ENCODE measurements around the gene VPS37C.

VPS37C gene

DNA sequence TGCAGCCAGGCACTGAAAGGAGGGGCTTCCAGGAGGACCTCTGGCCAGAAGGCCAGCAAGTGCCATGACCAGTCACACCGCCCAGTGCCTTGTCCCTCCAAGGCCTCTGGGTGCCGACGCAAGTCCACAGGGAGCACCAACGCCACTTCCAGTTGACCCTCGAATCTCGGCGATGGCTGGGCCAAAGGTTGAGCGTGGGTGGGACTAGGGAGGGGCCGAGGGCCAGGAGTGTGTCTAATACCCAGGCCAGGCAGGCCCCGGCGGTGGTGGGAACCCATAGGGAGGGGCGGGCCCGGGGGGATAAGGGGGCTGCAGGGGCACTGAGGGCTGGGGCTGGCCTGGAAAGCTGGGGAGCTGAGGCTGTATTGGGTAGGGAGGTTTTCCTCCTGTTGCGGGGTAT lies 29.6 kb downstream of the VPS37C start:
- DNase-seq: no peak

DNA sequence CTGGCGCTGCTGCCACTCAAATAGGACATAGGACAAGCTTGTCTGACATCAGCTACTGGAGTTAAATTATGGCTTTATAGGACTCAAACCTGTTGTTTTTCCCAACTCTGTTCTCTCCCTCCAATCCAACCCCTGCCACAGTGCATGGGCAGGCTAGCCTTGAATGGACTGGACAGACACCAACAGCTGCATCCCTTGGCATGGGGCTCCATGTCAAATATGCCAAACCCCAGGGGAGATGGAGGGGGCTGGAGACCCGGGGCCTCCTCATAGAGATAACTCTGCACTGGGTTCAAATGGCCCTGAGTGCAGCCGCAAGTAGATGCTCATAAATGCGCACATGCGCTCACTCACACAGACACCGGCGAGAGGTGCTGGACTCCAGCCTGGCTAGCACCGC lies 30.0 kb downstream of the VPS37C start:
- no peak for DNase-seq

DNA sequence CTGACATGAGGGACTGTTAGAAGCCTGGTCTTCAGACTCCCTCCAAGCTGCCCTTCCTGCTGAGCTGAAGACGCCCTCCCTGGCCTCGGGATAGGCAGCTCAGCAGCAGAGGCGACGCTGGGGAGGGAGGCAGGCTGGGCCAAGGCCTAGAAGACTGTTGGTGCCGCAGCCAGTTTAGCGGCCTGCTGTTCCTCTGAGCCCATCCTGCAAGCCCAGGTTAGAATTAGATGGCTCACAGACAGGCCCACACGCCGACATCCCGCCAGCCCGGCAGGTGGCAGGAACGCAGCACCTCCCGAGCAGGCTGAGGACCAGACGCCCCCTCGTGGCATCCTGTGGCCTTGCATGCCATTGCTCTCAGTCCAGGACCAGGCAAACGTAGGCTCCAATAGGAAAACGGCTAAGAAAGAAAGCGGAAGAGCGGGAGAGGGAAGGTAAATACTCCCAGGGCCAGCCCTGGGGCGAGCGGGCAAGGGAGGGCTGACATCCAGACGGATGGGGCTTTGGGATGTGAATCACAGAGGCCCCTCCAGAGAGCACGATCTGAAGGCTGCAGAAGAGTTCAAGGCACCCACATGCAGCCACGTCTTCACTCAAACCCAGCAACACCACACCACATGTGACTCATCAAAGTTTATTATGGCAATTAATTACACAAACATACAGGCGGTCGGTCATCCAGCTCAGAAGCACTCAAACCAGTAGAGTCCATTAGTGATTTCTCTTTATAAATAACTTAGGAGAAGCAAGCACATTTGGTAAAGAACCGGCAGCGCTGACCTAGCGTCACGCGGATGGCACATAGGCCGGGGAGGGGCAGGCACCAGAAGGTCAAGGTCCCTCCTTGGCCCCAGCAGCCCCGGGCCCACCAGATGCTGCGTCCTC lies 31.3 kb downstream of the VPS37C start:
- no peak for DNase-seq

DNA sequence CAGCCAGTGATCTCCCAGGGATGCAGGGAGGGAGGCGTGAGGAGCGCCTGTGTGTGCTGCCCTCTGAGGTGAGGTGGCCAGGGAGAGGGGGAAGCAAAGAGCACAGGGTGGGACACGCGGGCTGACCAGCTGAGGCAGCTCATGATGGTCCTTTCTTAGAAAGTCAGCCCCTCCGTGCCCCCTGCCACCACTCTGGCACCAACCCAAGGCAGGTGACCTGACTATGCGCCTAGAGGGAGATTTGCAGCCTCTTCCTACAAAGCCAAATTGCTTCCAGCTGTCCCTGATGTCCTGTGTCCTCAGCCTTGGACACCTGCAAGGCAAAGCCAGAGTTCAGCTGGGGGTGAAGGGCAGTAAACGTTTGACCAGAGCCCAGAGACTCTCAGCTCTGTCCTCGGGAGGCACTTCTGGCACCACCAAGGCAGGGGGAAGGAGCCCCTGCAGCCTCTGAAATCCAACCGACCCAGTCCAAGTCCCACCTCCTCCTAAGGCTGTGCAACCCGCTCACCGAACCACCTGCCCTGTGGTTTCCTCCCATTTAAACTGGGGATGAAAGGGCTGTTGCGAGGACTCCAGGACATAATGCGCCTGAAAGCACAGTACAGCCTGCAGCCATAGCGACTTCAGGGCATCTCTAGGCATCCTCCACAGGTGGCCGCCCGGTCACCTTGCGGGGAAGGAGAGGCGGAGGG lies 32.1 kb downstream of the VPS37C start:
- DNase-seq: no peak

DNA sequence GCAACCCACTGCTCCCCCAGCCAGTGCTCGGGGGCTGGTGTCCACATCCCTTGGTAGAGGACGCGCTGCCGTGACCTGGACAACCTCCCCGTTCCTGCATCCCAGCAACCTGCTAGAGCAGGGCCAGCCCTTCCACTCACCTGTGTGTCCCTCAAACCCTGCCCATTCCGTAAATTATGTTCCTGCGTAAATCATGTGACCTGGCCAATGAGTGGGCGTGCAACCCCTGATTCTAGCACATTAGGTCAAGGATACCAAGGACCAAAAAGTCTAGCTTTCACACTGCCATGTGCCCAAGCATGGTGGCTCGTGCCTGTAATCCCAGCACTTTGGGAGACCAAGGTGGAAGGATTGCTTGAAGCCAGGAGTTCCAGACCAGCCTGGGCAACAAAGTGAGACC lies 33.2 kb downstream of the VPS37C start:
- DNase-seq: no peak

DNA sequence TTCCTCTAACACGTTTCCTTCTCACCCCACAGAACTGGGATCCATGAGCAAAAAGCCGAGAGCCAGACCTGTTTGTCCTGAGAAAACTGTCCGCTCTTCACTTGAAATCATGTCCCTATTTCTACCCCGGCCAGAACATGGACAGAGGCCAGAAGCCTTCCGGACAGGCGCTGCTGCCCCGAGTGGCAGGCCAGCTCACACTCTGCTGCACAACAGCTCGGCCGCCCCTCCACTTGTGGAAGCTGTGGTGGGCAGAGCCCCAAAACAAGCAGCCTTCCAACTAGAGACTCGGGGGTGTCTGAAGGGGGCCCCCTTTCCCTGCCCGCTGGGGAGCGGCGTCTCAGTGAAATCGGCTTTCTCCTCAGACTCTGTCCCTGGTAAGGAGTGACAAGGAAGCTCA lies 35.0 kb downstream of the VPS37C start:
- DNase-seq: no peak

DNA sequence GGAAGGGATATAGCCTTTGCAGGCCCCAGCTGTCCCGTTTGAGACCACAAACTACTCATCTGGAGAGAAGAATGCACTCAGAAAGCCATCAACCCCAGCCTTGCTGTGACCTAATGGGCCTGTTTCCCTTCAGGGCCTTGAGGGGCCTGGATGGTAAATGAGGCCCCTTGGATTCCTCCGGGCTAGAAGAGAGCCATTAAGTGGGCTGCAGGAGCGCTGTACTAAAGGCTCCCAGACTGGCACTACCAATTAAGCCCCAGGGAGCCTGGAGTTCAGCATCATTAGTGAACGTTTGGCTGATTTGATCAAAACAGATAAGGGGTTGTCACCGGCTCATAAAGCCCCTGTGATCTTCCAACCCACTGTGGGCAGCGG lies 35.9 kb downstream of the VPS37C start:
- DNase-seq: no peak

DNA sequence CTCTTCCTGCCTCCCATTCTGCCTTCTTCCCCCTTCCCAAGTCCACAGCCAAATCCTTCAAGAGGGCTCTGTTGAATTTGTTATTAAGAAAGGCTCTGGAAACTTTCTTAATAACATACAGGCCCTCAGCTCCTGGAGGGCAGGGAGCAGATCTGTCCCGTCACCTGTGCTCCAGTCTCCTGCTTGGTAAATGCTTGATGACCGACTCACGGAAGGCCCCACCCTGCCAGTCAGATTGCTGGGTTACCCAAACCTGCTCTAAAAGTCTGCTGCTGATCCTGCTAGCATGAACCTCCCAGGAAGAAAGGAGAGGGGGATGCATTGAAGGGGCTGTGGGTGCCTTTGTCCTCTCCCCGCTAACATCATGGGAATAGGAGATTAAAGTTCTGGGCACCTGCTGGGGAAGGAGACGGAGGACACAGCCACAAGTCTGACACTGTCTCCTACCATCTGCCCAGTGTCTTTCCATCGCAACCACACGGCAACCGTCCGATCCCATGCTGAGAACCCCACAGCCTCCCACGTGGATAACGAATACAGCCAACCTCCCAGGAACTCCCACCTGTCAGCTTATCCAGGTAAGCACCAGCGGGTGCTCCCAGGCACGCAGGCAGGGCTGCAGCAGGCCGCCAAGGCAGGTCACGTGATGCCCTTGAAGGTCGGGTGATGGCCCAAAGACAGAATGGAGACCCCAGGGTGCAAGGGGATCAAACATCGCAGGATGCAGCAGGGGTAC lies 36.5 kb downstream of the VPS37C start:
- no peak for DNase-seq

DNA sequence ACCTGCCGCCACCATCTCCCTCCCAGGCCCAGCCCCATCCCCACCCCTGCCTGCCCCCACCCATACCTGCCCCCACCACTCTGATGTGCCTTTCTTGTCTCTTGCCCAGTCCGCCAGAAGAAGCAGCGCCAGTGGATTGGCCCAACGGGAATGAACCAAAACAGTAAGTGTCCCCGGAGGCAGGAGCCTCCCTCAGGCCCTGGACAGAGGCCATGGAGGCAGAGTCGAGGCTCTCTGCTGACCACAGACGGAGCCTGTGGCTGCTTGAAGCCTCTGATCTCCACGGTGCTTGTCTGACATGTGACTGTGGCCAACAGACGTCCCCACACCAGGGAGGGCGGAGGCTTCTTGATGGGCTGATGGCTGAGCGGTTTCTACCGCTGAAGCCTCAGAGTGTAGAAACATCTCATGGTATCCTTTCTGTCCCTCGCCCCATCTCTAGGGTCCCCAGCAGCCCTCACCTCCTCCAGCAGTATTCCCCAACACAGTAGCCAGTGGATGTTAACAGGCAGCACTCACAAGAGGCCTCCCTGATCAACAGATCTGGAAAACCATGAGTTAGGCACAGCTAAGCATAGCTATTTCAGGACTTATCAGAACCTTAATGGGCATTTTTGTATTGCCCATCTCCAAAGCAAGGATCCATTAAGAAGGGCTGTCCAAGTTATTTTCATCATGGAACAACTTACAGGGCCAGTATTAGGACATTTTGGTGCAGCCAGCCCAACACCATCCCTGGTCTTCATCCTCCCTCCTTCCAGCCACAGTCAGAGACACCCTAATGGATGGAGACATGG lies 37.3 kb downstream of the VPS37C start:
- no peak for DNase-seq

DNA sequence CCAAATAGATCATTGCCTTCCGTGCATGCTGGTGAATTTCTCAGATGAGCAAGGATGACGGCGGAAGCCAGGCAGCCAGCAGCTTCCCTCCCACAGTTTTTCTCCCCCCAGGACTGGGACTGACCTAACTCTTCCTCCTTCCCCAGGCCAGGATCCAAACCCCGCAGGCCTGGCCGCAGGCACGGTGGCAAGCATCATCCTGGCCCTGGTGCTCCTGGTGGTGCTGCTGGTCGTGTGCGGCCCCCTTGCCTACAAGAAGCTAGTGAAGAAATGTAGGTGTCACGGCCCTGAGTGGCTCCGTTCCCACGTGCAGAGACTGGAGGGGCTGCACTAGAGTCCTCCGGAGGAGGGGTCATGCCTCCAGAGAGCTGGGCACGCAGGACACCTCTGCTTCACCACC lies 38.5 kb downstream of the VPS37C start:
- no peak for DNase-seq

DNA sequence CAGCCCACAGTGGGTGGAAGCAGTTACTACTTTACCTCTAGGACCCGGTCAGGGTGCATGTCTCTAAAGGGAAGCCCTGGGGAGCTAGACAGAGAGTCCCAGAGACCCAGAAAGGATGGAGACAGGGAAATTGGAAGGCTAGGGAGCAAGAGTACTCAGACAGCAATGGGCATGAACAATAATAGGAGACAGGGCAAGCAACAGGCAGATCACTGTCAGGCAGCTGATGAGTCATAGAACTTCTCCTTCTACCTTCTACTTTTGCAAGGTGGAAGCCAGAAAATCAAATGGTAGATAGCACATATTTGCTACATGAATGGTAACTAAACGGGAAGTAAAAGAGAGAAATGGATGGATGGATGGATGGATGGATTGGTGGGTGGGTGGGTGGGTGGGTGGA lies 39.3 kb downstream of the VPS37C start:
- no peak for DNase-seq

DNA sequence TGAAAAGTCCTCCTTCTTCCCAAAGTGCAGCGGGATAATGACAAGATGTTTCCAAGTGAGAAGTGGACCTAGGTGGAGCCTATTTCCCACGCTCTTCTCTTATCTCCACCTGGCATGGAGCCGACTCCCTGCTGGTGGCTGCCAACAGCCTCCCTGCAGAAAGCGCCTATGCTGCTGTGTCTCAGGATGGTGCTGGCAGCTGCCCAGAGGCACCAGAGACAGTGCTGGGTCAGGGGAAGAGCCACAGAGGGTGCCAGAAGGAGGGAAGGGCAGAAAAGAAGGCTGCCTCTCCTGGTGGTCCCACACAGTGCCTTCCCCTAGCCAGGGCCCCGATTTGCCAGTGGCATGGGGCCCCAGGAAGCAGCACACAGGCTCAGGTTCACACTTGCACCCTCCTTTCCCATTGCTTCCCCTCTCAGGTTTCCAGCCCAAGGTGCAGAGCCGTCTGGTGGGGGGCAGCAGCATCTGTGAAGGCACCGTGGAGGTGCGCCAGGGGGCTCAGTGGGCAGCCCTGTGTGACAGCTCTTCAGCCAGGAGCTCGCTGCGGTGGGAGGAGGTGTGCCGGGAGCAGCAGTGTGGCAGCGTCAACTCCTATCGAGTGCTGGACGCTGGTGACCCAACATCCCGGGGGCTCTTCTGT lies 39.9 kb downstream of the VPS37C start:
- DNase-seq: no peak

DNA sequence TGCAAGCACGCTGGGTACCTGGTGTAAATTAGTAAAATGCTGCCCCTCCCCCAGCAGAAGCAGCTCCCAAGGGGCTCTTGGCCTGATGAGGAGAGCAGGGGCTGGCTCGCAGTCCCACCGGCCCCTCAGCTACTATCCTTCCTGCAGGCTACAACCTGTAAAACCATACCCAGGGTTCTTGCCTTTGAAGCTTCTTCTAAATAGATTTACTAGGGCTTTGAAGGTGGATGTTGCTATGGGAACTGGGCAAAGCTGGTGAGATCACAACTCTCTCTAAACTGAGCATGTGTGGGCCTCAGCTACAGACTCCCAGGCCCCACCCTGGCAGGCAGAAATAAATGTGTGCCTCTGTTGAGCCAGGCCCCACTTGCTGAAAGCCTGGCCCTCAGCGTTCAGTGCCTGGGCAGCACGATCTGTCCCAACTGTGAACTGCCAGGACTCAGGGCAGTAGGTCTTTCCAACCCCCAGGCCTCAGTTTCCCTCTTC lies 40.5 kb downstream of the VPS37C start:
- DNase-seq: no peak

DNA sequence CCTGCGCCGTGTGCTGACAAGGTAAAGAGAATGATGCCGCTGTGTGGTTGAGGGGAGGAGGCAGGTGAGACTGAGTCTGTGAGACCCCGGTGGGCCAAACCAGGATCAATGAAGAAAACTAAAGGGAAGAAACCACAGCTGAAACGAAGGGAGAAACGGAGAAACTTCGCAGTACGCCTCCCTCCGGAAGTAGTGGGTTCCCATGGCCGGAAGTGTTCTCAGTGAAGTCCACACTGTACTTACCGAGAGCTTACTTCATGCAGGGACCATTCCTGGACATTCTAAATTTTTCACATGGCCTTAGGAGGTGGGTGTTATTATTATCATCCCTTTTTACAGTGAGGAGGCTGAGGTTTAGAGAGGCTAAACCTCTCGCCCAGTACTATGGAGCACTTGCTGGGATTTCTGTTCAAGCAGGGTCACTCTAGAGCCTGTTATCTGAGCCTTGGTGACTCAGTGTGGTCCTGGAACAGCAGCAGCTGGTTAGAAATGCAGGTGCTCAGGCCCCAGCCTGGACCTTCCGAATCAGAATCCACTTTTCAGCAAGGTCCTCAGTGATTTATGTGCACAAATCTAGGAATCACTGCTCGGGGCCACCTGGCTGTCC lies 41.0 kb downstream of the VPS37C start:
- DNase-seq: no peak

DNA sequence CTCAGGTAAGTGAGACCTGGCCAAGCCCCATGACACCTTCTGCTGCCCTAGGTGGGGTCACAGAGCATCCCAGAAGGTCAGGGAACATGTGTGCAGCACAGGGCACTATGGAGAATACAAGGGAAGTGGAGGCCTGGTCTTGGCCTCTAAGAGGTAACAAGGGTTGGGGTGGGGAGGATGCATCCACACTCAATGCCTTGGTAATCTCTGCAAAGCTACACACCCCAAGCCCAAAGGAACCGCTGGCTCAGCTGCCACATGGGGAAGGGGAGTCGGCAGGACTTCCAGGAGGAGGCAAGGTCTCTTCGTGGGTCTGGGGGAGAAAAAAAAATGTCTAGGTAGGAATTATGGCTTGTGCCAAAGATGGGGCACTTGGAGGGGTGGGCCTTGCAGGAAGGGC lies 41.7 kb downstream of the VPS37C start:
- DNase-seq: no peak

DNA sequence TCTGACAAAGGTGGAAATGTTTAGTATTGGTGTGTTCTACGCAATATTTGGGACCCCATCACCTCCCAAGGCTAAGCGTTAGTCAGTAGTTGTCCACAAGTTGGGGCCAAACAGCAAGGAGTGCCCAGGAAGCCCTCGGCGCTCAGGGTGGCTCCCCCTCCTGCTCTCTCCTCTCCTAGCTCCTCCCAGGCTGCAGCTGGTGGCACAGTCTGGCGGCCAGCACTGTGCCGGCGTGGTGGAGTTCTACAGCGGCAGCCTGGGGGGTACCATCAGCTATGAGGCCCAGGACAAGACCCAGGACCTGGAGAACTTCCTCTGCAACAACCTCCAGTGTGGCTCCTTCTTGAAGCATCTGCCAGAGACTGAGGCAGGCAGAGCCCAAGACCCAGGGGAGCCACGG lies 42.2 kb downstream of the VPS37C start:
- no peak for DNase-seq

DNA sequence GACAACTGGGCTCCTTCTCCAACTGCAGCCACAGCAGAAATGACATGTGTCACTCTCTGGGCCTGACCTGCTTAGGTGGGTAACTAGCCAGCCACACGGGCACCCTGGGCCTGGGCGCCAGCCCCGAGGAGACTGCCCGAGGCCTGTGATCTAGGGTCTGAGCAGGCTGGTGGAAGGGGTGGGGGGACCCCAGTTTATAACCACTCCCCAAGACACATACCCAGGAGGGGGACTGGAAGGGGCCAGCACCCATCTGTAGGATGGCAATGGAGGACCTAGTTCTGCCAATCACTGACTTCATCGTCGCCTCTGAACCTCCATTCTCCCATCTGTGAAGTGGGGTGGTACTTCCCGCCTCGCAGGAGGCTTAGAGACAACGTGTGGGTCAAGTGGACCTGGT lies 42.8 kb downstream of the VPS37C start:
- DNase-seq: no peak

DNA sequence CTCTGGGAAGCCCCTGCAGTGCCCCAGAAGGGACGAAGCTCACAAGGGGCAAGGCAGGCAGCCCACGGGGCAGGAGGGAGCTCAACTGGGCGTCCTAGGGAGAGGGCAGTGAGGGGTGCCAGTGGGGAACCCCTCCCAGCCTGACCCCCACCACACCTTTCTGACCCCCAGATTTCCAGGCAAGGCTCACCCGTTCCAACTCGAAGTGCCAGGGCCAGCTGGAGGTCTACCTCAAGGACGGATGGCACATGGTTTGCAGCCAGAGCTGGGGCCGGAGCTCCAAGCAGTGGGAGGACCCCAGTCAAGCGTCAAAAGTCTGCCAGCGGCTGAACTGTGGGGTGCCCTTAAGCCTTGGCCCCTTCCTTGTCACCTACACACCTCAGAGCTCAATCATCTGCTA lies 43.2 kb downstream of the VPS37C start:
- no peak for DNase-seq

DNA sequence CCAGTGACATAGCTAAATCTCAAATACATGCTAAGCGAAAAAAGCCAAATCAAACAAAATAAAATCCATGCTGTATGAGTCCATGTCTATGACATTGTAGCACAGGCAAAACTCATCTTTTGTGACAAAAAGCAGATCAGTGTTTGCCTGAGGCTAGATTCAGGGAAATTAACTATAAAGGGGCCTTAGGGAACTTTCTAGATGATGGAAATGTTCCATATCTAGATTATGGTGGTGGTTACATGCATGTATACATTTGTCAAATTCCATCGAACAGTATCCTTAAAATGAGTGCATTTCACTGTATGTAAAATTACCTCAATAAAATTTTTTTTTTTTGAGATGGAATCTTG lies 44.1 kb downstream of the VPS37C start:
- DNase-seq: no peak

DNA sequence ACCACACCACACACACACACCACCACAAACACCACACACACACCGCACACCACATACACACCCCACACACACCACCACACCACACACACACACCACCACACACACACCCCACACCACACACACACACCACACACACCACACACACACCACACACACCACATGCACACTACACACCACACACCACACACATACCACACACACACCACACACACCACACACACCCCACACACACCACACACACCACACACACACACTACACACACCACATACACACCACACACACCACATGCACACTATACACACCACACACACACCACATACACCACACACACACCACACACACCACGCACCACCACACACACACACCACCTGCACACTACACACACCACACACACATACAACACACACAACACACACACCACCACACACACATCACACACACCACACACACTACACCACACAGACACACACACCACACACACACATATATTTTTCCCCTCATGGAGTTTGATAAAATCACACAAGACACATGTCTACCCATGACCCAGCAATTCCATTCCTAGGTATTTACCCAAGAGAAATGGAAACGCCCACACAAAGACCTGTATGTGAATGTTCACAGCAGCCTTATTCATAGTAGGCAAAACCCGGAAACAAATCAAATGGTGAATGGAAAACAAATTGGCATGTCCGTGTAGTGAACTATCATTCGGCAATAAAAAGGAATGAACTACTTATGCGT lies 44.6 kb downstream of the VPS37C start:
- no peak for DNase-seq

DNA sequence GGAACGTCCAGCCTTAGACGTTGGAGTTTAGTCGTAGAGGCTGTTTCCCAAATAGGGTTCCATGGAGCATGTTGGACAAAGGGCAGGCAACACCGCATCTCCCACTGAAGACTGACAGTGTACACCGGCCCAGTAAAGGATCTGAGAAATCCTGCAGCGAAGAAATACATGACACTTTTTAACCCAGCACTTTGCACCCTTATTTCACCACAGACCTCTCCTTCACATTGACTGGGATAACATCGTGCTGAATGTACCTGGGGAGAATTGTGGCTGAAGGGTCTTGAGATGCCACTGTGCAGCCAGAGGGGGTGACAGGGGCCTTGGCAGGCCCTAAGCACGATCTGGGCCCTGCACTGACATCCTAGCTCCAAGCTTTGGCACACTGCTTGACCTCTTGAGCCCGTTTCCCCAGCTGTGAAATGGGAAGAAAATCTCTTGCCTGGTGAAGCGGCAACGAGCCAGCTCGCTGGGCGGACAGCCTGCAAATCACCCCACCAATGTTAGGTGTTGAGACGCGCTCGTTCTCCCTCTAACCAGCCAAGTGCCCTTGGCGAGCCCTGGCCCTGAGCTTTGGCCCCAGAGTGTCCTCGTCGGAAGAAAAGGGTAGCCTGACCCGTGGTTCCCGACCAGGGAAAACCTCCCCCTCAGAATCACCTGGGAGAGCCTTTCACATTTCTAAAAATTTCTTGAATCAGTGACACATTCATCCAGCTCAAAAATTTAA lies 45.6 kb downstream of the VPS37C start:
- no peak for DNase-seq

Data from NCI-H1092 treated with DMSO at 0.1 percent for 48 hours (cell line).